ENCODE measurements around the gene BRWD1.

The BRWD1 gene

DNA sequence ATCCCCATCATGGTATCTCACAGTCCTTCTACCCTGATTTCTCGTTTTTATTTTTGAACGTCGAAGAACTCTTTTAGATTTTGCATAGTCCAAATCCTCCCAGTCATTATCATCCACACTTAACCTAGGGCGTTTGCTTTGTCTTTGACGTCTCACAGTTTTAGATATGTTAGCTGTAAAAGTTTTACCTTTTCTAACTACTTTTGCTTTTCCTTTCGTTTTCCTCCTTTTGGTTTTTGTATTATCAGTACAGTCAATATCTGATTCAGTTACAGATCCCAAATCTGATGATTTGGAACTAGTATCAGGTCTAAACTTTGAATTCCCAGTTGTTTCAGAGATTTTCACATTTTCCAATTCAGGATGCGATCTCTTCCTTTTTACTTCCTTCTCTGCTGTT lies 117.1 kb downstream of the BRWD1 start:
- no peak for DNase-seq

DNA sequence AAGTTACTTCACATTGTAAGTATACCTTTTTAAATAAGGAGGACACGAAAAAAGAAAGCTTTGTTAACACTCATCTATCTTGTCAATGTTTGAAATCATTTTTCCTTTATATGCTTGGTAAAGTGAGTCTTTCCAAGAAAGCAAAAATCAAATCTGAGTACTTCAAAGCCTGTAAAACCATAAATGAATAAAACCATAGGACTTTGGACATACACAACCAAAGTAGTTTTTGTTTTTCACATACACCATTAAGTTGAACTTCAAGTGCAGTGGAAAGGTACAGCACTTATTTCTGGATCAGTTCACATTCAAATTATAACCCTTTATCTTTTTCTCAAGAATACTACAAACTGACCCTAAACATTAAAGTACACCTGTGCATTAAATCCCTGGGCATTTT lies 120.1 kb downstream of the BRWD1 start:
- no peak for DNase-seq

DNA sequence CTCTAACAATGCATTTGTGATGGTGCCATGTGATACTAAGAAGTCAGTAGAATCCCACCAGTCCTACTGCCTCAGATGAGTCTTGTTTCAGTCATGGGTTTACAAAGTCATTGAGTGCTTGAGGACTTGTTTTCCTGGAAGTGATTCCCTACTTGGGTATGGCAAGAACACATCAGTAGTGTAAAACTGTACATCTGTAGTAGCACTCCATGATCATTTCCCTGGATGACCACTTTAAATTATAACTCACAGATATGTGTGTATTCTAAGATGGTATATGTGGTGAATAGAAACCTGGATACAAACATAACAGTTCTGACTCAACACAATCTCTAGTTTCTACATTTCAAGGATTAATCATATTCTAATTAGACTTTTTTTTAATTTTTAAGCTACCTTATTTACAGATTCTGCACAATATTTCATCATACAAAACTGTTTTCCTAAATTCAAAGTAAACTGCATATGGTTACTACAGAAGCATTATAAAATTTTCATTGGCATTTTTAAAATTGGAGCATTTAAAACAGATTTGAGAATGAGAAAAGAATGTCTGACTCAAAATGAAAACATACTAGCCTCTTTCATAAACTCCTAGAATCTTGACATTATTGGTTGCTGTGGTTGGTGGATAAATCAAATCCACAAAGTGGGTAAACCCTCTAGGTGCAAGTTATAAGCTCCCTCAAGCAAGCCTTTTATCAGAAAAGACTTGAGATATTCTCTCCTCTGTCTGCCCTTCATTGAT lies 123.4 kb downstream of the BRWD1 start:
- no peak for DNase-seq

DNA sequence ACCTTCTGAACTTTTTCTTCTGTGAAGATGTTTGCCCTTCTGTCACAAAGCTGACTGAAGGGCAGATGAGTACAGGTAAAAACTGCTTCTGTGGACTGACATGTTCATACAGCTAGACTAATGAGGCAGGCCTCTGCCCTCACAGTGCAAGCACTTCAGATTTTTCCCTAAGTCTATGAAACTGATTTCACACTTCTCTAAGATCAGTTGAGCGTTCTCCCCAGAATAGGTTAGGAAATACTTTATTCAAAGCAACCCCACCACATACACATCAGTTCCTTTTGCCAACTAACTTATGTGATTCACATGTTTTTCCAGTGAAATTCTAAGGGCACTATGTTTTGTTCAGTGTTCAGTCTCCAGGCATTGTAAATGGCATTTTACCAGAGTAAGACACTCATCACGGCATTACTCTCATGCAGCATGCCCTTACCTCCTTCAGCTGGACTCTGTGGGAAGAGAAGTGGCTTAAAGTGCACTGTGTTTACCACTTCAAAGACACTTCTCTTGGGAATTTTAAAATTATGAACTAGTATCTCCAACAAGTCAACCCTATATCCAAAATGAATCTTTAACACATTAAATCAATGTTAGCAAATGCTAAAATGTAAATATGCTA lies 124.8 kb downstream of the BRWD1 start:
- no peak for DNase-seq

DNA sequence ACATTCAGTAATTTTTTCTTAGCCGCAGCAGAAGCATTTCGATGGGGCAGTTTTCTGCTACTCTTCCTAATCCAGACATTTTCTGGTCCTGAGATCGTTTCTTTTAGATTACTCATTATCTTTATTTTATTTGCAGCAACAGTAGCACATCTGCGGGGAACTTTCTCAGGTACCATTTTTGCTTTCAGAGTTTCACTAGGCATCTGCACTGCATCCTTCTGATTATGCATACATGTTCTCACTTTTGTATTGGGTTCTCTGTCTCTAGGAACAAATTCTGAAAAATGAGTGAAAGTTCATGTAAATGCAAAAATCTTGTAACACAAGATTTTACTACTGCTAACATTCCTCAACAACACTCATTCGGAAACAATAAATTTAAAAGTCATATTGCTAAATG lies 126.3 kb downstream of the BRWD1 start:
- DNase-seq: no peak

DNA sequence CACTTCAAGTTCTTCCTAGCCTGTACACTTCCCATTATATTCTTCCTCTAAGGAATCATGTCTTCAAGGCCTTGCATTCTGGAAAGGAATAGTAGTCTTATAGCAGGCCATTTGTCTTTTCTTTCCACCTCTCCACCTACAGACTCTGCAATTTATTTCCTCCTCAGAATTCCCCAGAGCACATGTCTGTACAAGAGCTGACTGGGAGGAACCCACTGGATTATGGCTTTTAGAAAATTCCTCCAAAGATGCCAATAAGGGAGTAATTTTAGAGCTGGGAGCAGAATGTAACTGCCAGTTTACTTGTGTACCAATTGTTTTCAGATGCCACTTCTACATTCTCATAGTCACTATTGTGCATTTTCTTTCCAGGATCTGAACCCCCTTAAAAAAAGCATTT lies 126.8 kb downstream of the BRWD1 start:
- DNase-seq: no peak

DNA sequence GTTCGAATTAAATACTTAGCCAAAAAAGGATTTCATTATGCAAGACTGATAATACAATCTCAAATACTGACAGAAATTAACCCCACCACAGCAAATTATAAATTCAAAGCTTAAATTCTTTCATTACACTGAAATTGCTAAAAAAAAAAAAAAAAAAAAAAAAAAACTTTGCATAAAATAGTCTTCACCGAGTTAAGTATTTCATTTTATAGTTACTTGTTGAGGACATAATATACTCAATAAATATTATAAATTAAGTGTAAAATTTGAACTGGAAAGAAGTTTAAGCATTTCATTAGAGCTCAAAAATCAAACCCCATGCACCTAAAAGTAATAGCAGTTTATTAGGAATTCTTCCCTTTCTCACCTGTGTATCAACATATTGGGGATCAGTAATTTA lies 128.3 kb downstream of the BRWD1 start:
- no peak for DNase-seq

DNA sequence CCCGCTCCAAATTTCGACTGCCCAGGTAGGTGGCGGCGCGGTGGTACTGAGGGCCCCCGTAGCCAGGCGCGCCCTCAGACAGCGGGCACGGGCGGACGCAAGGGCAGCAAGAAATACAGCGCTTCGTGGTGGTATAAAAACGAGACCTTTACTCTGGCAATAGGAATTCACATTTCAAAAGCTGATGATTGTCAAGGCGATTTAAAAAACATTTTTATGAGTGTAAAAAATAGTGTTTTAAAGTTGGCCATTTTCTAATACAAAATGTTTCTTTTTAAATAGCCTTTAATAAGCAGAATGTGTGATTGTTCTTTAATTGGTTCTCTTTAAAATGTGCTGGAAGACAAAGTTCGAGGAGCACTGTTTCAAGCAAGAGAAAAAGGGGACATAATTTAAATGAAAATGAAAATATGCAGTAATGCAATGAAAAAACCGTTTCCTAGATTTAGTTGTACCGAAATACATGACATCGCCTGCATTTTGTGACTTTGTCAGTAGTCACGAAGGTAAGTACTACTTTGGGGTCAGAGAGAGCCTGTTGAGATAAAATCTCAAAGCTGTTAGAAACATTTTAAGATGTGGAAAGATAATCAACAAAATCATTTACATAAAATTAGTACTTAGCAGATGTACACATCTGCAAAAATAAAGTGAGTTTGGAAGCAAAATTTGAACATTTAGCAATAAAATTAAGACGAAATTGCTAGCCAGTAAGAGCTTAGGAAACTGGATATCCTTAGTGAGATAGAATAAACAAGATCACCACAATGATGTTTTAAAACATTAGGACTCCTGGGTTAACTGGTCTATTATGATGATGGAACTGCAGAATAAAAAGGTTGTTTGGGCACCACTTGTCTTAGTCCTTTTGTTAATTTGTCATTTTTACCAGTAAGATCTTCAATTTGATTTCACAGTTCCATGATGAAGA lies 129.1 kb downstream of the BRWD1 start:
- no peak for DNase-seq

DNA sequence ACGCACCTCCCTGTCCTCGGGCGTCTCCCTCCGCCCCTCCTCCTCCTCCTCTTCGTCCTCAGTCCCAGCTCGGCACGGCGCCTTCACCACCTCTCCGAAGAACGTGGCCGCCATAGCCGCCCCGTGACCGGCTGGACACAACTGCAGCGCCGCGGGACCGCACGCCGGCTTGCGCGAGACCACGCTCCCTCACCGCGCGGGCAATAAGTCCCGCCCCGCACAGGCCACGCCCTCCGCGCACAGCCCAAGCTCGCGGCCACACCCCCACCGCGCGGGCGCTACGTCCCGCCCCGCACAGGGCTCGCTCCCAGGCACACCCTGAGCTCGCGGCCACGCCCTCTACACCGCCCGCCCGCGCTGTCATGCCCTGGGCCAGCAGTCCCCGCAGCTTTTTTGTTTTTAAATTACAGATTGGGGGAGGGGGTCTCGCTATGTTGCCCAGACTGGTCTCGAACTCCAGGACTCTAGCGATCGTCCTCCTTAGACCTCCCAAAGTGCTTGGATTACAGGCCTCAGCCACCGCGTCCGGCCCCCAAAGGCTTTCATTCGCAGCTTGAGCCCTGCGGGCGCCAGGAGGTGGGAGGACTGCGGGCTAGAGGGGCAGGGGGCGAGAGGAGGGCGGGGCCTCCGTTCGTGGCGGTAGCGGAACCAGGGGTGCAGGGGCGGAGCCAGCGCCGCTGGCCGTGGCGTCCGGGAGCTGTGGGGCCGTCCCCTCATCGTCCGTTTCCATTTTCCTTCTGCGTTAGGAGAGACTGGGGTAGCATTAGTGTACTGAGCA lies 130.0 kb downstream of the BRWD1 start, which contains the start of gene PSMG1:
Gene PSMG1, minus strand, starts transcription at position 180 of the 778 bp plus-strand sequence. Its CDS starts 66 bp downstream, at position 114.
- peak; percentile 72 to 89 for DNase-seq

DNA sequence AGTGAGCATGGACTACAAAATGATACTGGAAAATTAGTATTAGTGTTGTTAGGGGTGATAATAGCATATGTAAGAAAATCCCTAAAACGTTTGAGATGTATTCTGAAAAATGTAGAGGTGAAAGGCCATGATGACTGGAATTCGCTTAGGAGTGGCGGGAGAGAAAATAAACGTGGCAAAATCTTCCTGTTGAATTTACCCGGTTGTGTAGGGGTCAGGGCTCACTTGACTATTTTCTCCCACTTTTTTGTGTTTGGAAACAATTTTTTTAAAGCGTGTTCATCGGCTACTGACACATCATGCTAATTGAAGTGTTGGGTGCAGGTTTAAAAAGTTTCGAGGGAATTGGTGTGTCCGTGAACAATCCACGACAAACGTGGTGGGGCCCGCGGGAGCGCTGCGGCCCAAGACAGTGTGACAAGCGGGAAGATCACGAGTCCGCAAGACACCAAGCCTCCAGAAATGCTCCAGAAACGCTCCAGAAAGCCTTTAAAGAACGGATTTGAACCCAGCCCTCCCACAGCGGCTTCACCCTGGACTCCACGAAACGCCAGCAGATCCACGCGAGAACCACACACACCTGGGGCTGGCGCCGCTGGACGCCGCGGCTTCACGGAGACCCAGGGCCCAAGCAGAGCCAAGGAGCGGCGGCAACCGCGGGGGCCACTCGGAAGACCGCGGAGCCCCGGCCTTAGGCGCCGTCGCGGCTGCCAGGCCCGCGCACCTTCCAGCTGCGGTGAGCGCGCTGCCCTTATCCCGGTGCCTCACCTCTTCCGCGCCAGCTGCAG lies 130.8 kb downstream of the BRWD1 start:
- peak in 1 of 2 donors; percentile 32 for DNase-seq

DNA sequence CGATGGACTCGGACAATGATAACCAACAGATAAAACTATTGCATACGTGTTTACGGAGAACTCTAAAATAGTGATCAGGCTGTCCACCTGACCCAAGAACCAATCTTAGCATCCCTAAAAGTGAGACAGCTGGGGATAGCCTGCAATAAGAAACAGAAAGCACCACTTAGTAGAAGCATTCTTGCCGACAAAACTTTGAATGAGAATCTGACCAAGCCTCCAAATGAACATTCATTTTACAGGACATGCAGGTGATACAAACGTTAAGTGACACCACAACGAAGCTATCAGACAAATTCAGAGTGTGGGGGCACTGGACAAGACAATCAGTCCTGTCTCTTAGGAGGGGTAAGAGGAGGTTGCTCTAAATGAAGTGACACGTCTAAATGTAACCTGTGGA lies 131.4 kb downstream of the BRWD1 start:
- DNase-seq: no peak

DNA sequence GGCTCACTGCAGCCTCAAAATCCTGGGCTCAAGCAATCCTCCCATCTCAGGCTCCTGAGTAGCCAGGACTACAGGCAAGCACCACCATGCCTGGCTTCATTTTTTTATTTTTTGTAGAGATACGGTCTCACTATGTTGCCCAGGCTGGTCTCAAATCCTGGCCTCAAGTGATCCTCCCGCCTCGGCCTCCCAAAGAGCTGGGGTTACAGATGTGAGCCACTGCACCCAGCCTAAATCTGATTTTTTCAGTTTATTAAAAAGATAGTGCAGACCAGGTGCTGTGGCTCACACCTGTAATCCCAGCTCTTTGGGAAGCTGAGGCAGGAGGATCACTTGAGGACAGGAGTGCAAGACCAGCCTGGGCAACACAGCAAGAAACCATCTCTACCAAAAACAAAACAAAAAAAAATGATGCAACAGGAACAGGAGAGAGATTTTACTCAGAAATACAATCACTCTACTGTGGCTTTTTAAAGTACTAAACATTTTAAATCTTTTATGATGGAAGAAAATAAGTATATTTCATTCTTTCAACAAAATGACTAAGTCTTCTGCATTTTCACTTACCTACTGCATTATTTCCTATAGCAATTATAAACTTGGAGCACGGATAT lies 132.1 kb downstream of the BRWD1 start:
- DNase-seq: no peak

DNA sequence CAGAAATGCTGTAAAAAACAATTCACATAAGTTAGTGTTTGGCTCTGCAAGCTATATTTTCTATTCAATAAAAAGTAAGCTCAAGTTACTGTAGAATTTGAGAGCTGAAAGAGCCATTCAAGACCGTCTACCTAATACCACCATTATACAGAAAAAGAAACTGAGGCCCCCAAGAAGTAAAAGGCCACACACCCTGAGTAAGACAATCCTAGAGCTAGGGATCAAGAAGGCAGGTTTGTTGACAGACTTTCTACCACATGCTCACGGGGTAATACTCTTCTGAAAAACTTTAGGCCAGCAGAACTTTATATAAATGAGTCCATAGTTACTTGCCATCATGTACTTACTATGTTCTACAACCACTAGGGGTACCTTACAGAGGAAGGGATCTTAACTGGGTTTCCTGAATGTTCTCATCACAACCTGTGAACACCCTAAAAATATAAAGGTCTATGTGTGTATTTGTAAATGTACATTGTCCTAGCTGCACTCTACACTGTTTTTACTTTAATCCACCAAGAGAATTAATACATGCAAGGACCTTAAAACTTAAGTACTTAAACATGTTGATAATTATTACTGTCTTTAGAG lies 132.9 kb downstream of the BRWD1 start:
- DNase-seq: no peak

DNA sequence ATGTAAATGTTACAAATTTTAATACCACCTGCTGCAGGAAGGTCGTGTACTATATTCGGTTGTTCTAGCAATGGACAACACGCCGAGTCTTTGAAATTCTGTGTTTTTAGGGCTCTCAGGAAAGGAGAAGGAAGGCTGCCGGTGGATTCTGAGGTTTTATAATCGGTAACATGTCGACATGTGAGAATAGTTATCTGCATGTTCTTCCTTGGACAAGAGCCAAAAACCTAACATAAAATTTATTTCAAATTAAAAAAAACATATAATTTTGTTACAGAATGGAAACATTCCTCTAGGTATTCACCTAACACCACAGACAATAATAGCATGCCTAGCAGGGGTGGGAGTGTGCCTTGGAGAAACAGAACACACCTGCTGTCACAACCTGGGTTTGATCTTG lies 135.0 kb downstream of the BRWD1 start:
- DNase-seq: no peak

DNA sequence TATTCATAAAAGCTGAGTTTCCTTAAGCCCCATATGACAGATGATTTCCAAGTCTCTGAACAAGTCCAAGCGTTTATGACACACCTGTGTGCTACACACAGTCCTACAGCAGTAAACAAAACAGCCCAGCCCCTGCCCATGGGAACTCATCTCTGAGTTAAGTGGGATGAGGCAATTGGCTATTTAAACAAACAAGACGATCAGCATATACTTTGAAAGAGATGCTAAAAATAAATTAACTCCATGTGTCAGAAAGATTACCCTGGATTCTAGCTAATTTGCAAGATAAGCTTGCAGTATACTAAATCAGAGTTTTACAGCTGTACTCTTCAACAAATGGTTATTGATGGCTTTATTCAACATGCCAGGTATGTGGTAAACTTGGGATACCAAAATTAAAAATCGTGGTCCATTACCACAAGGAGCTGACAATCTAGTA lies 137.1 kb downstream of the BRWD1 start:
- no peak for DNase-seq

DNA sequence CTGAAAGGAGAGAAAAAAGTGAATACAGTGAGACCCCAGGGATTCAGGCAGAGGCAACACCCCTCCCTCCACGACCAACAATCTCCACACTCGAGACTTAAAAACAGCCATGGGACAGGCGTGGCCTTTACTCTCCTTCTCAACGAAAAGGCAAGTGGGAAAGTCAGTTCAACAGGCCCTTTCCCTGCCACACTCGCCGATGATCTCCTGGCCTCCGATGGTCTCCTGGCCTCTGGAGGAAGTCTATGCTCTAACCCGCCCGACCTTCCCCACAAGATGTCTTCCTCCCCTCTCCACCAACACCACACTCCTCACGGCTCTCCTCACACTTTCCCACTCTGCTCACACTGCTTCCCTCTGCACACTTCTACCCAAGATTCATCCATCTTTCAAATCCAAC lies 137.8 kb downstream of the BRWD1 start:
- DNase-seq: no peak

DNA sequence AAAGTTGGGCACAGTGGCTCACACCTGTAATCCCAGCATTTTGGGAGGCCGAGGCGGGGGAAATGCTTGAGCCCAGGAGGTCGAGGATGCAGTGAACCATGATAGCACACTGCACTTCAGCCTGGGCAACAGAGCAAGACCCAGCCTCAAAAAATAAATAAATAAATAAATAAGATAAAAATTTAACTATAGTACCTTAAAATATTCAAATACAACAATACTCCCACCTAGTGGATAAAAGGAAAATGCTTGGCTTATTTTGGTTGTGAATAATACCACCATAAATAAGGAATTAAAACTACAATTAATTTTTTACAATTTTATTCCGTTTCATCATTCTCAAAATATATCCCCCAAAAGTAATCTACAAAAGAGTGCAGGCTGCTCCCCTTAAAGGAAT lies 138.3 kb downstream of the BRWD1 start:
- DNase-seq: no peak

DNA sequence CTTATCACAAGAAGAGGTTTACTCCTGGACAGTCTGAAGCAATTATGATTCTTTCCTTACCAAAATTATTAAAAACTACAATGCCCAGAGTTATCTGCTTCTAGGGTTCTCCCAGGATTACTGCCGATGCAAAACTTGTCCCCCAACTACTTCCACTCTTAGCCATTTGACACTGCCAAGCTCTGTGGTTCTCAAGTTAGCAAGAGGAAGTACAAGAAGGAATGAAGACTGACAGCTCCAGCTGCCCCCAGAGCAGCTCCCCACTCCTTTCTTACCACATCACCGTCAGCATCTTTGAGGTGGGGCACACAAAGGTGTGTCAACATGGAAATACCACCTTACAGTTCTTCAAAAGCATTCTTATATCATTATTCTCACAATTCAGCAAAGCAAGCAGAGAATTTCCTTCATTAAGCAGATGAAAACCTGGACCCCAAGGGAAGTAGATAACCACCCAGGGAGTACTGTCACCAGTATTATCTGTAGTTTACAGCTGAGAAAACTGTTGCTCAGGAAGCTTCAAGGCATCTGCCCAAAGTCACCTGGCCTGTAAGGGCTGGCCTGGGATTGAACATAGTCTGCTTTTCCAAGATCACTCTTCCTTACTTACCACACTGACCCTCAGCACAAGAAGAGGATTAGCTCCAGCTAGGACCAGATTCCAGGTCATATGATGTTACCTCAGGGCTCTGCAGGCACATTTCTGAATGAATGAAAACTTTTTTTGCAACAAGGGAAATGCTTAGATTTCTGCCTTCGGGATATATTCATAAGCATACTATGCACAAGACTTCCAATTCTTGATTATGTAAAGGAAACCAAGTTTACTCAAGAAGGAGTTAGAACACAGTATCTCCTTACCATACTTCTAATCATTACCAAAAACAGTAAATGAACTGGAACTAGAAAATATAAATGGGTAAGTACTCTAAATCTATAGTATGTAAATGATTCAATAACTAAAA lies 139.4 kb downstream of the BRWD1 start:
- DNase-seq: no peak

DNA sequence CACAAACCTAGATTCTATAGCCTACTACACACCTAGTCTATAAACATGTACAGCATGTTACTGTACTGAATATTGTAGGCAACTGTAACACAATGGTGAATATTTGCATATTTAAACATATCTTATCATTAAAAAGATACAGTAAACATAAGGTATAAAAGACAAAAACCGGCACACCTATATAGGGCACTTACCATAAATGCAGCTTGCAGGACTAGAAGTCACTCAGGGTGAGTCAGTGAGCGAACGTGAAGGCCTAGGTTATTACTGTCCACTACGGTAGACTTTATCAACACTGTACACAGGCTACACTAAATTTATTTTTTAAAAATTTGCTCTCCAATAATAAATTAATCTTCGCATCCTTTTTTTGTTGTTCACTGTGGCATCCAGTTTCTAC lies 143.5 kb downstream of the BRWD1 start:
- DNase-seq: no peak

DNA sequence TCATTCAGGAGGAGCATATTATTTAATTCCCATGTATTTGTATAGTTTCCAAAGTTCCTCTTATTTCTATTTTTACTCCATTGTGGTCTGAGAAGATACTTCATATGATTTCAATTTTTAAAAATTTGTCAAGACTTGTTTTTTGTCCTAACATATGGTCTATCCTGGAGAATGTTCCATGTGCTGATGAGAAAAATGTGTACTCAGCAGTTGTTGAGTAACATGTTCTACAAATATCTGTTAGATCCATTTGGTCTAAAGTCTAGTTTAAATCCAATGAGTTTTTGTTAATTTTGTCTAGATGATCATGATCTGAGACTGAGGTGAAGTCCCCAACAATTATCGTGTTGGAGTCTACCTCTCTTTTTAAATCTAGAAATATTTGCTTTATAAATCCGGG lies 144.6 kb downstream of the BRWD1 start:
- no peak for DNase-seq

All from hippocampal formation (tissue), 2 donors.